Stimulated activated memory B cell treated with anti-CD40 and anti-IgM and Interleukin-4, amounts not matched to agents 10 μg/mL and 1 μg/mL and 100 μg/mL, for 72 hours (primary cell): Measurements from ENCODE around the gene IL15RA.
"Not testable (repeated sequence)": the region's sequence is repeated elsewhere in the genome, so short reads cannot be mapped to it uniquely, and the experiment has no call there.

Experiments
- ATAC-seq: fragments of 150-1000 bp; cut with Tn5 transposase; 2 replicates; pipeline ENCODE4 v1.10.0; 2021
- H3K27ac Mint-ChIP-seq: one replicate; pipeline ENCODE4 v1.8.0; 2022; ENCODE audit warnings: mild to moderate bottlenecking, mixed read lengths
- H3K27me3 Mint-ChIP-seq: one replicate; pipeline ENCODE4 v1.8.0; 2022; ENCODE audit warnings: mixed read lengths
- H3K36me3 Mint-ChIP-seq: one replicate; pipeline ENCODE4 v1.8.0; 2022; ENCODE audit warnings: mixed read lengths
- H3K4me1 Mint-ChIP-seq: one replicate; pipeline ENCODE4 v1.8.0; 2022; ENCODE audit warnings: mixed read lengths
- H3K4me3 Mint-ChIP-seq: one replicate; pipeline ENCODE4 v1.8.0; 2022; ENCODE audit warnings: mild to moderate bottlenecking, moderate library complexity, mixed read lengths
- H3K9me3 Mint-ChIP-seq: one replicate; pipeline ENCODE4 v1.8.0; 2022; ENCODE audit warnings: mixed read lengths

Gene IL15RA

DNA sequence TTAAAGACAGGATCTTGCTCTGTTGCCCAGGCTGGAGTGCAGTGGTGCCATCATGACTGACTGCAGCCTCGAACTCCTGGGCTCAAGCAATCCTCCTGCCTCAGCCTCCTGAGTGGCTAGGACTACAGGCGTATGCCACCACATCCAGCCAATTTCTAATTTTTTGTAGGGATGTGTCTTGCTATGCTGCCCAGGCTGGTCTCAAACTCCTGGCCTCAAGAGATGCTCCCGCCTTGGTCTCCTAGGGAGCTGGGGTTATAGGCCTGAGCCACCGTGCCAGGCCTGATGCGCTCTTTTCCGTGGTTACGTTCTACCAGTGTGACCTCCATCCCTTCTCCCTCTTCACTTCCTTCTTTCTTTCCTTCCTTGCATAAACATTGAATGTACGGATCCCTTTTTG, 34.2 kb upstream of the IL15RA start:
- H3K27ac Mint-ChIP-seq = no peak overlapping the region
- peaks cover 36% of the 10 kb centered on the region for H3K36me3 Mint-ChIP-seq
- H3K9me3 Mint-ChIP-seq = no peaks in the 10 kb centered on the region
- ATAC-seq = no peak
- peaks cover under 1% of the 10 kb centered on the region for H3K27me3 Mint-ChIP-seq
- H3K4me3 Mint-ChIP-seq = no peak overlapping the region
- peaks cover 40% of the 10 kb centered on the region for H3K4me1 Mint-ChIP-seq

DNA sequence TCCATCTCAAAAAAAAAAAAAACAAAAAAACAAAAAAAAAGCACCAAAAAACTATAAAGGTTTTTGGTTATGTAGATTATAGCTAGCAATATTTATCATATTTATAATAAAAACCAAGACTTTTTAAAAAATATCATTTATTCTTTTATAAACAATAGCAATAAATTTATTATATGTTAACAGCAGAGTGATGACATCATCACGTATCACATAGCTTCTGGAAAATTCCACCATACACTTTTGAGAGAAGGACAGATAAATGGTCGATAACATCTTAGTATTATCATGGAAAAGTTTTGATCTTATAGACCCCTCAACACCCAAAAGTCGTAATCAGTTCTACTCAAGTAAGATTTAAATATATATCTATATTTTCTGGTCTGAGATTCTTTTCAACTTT, 33.2 kb upstream of the IL15RA start:
- Mint-ChIP-seq H3K4me1 (peaks cover 38% of the 10 kb centered on the region), H3K27me3 (peaks cover 10% of the 10 kb centered on the region), H3K9me3 (no peaks in the 10 kb centered on the region), H3K4me3 (no peak overlapping the region), H3K27ac (no peak overlapping the region), H3K36me3 (peaks cover 30% of the 10 kb centered on the region)
- no peak for ATAC-seq

DNA sequence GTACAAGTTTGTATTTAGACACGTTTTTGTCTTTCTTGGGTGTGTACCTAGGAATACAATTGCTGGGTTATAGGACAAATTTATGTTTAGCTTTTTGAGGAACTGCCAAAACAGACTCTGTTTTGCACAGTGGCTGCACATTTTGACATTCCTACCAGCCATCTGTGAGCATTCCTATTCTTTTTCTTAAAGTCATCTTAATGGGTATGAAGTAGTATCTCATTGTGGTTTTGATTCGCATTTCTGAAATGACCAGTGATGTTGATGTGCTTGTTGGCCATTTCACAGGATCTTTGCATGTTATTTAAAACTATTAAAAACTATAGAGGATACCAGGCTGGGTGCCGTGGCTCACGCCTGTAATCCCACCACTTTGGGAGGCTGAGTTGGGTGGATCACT, 32.6 kb upstream of the IL15RA start:
- peaks cover 32% of the 10 kb centered on the region for H3K4me1 Mint-ChIP-seq
- H3K27ac Mint-ChIP-seq = no peak overlapping the region
- H3K9me3 Mint-ChIP-seq = no peaks in the 10 kb centered on the region
- peaks cover 28% of the 10 kb centered on the region for H3K36me3 Mint-ChIP-seq
- H3K4me3 Mint-ChIP-seq = no peak overlapping the region
- no peak for ATAC-seq
- H3K27me3 Mint-ChIP-seq = peaks cover 12% of the 10 kb centered on the region

DNA sequence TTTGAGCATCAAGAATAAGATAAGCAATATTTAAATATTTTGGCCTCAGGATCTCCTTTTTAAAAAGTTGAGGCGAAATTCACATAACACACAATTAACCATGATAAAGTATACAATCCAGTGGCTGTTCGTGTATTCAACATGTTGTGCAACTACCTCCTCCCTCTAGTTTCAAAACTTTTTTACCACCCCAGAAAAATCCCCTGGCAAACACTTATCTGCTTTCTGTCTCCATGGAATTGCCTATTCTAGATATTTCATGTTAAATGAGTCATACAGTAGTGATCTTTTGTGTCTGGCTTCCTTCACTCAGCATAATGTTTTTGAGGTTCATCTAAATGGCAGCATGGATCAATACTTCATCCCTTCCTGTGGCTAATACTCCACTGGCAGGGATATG, 31.8 kb upstream of the IL15RA start:
- H3K4me1 Mint-ChIP-seq = peaks cover 24% of the 10 kb centered on the region
- H3K9me3 Mint-ChIP-seq = no peaks in the 10 kb centered on the region
- H3K4me3 Mint-ChIP-seq = no peak overlapping the region
- H3K36me3 Mint-ChIP-seq = peaks cover 28% of the 10 kb centered on the region
- H3K27ac Mint-ChIP-seq = no peak overlapping the region
- H3K27me3 Mint-ChIP-seq = peaks cover 20% of the 10 kb centered on the region
- ATAC-seq = peak; percentile 65

DNA sequence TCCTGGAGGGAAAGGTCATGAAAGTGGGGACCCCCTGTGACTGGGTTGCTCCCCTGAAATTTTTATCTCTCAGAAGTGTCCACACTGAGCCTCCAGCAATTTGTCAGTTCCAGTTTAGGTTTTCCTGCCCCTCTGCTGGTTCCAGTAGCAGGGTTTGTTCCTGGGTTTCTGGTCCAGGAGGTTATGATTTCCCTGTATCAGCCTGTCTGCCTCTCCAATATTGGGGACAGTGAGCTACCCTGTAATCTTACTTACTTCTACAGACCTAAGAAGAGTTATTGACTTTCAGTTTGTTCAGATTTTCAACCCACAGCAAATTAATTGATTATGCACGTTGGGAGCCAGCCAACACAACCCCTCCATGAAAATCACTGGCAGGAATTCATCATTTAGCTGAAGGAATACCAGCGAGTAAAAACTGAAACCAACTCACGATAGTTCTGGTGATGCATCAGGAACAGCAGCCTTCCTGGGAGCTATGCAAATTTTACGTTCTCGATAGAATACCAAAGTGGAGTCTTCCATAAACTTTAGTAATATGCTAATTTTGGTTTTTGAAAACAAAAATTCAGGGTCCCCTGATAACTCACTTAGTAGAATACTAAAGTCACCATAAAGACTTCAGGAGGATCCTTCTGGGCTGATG, 31.3 kb upstream of the IL15RA start:
- H3K4me1 Mint-ChIP-seq = peaks cover 20% of the 10 kb centered on the region

DNA sequence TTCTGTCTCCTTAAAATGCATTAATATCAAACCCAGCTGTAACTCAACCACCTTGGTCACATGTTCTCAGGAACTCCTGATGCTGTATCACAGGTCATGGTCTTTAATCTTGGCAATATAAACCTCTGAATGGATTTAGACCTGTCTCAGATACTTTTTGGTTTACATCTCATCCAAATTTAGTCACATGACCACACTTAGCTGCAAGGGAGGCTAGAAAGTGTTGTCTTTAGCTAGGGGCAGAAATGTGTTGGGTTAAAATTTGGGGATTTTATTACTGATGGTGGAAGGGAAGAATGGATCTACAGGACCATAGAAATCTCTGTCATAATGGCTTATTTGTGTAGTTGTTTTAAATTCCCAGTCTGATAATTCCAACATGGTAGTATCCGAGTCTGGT, 29.6 kb upstream of the IL15RA start:
- H3K9me3 Mint-ChIP-seq = no peaks in the 10 kb centered on the region
- no peak overlapping the region for H3K4me3 Mint-ChIP-seq
- no peak for ATAC-seq
- H3K4me1 Mint-ChIP-seq = peaks cover 20% of the 10 kb centered on the region
- peaks cover 23% of the 10 kb centered on the region for H3K36me3 Mint-ChIP-seq
- no peak overlapping the region for H3K27ac Mint-ChIP-seq
- H3K27me3 Mint-ChIP-seq = peaks cover 20% of the 10 kb centered on the region

More for the DNA sequence above, 31.3 kb upstream of the IL15RA start:
- Mint-ChIP-seq H3K4me3 (no peak overlapping the region), H3K27ac (no peak overlapping the region), H3K27me3 (peaks cover 20% of the 10 kb centered on the region), H3K9me3 (no peaks in the 10 kb centered on the region), H3K36me3 (peaks cover 28% of the 10 kb centered on the region)
- no peak for ATAC-seq

DNA sequence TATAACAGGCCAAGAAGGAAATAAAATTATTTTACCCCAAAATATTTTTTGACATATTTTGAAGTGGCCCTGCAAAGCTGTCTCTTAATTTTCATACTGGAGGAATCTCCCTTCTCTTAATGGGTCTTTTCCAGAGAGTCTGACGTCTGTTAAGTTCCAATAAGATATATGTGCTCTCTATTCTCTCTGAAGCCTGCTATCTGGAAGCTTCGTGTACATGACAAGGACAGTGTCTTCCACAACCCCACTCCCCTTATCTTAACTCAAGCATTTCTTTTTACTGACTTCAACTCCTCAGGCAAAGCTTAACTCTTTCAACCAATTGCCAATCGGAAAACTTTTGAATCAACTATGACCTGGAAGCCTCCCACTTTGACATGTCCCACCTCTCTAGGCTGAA, 29.2 kb upstream of the IL15RA start:
- Mint-ChIP-seq H3K9me3 (no peaks in the 10 kb centered on the region), H3K27me3 (peaks cover 20% of the 10 kb centered on the region), H3K27ac (no peak overlapping the region), H3K36me3 (peaks cover 18% of the 10 kb centered on the region), H3K4me3 (no peak overlapping the region), H3K4me1 (peaks cover 20% of the 10 kb centered on the region)
- ATAC-seq = no peak

DNA sequence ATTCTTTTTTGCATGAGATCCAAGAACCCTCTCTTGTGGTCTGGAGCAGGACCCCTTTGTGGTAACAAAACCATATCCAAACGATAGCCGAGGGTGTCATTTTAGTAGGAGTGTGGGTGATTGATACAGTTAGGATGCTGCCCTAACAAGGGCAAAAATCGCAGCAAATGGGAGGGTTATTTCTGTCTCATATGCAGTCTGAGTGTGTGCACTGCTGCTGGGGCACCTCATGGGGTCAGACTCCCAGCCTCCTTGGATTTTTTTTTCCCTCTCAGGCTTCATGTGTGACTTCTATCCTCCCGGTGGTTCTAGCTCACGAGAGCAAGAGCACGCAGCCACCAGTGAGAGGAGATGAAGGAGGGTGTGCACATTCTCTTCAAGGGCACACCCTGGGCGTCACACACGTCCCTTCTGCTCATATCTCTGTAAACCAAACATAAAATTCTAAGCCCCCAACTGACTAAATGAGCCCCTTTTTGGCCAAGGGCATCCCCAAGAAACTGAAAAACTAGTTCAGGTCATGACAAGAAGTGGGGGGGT, 28.6 kb upstream of the IL15RA start:
- H3K4me3 Mint-ChIP-seq = no peak overlapping the region
- H3K36me3 Mint-ChIP-seq = peaks cover 12% of the 10 kb centered on the region
- H3K27ac Mint-ChIP-seq = no peak overlapping the region
- peaks cover 20% of the 10 kb centered on the region for H3K27me3 Mint-ChIP-seq
- H3K4me1 Mint-ChIP-seq = peaks cover 20% of the 10 kb centered on the region
- ATAC-seq = no peak
- H3K9me3 Mint-ChIP-seq = no peaks in the 10 kb centered on the region

DNA sequence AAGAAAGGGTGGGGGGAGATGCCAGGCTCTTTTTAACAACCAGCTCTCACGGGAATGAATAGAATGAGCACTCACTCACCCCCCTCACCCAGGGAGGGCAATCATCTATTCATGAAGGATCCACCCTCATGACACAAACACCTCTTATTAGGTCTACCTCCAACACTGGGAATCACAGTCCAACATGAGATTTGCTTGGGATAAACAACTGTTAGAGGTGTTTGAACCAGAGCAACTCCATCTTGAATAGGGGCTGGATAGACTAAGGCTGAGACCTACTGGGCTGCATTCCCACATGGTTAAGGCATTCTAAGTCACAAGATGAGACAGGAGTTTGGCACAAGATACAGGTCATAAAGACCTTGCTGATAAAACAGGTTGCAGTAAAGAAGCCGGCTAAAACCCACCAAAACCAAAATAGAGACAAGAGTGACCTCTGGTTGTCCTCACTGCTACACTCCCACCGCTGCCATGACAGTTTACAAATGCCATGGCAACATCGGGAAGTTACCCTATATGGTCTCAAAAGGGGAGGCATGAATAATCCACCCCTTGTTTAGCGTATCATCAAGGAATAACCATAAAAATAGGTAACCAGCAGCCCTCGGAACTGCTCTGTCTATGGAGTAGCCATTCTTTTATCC, 27.9 kb upstream of the IL15RA start:
- peaks cover 12% of the 10 kb centered on the region for H3K36me3 Mint-ChIP-seq
- H3K4me3 Mint-ChIP-seq, ATAC-seq, H3K9me3 Mint-ChIP-seq: not testable (repeated sequence)
- H3K27me3 Mint-ChIP-seq = peaks cover 20% of the 10 kb centered on the region
- peaks cover 20% of the 10 kb centered on the region for H3K4me1 Mint-ChIP-seq
- peak overlapping the region; percentile 22 for H3K27ac Mint-ChIP-seq

DNA sequence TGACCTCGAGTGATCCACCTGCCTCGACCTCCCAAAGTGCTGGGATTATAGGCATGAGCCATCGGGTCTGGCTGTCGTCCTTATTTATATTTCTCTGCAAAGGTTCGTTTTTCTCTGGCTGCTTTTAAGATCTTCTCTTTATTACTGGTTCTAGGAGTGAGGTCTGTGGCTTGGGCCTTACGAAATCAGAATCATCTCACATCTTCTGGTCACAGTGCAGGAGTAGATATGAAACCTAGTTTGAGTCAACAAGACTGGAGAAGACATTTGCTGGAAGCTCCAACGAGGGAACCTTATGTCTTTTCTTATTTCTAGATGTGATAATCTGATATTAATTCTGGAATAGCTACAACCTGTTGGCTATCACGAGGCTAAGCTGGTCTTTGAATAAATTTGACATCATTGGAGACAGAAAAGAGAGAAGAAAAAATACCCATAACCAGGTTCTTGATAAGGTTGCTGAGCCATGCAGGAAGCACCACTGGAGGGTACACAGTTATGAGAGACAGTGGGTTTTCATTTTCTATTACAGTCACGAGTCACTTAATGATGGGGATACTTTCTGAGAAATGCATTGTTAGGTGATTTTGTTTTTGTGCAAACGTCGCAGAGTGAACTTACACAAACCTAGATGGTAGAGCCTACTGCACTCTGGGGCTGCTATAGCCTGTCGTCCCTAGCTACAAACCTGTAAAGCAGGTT, 25.6 kb upstream of the IL15RA start:
- H3K9me3 Mint-ChIP-seq = no peaks in the 10 kb centered on the region
- peaks cover 20% of the 10 kb centered on the region for H3K27me3 Mint-ChIP-seq
- peaks cover 8% of the 10 kb centered on the region for H3K36me3 Mint-ChIP-seq
- no peak overlapping the region for H3K4me3 Mint-ChIP-seq
- H3K27ac Mint-ChIP-seq = no peak overlapping the region
- H3K4me1 Mint-ChIP-seq = no peaks in the 10 kb centered on the region
- no peak for ATAC-seq

DNA sequence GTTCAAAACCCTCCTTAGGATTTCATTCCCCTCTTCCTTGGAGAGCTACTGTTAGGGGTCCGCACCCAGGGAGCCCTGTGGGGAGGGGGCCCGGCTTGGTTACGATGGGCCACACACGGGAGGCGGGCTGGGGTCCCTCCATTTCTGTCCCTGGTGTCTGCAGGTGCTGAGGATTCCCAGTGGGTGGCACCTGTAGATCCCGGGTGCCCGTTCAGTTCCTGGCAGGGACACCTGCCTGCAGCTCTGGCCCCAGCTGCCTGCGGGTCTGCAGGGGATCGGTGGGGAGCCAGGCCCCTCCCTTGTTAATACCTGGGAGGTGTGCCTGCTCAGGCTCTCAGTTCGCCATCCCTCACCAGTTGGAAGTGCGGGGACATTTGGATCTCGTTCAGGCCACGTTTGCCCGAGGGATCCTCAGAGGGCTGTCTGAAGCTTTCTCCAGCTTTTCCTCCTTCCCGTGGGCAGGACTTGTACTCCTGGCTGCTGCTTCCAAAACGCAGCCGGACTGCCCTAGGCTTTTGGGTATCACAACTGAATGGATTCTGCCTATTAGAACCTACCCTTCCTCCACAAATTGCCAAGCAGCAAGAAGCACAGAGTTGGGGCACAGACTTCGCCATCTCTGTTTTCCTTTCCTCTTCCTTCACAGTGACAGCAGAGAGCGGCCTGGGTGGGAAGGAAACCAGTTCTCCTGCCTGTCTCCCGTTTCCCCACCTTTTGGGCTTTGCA, 22.3 kb upstream of the IL15RA start:
- Mint-ChIP-seq H3K27me3 (peaks cover 4% of the 10 kb centered on the region), H3K36me3 (no peaks in the 10 kb centered on the region), H3K4me1 (no peaks in the 10 kb centered on the region), H3K4me3 (no peak overlapping the region), H3K27ac (no peak overlapping the region), H3K9me3 (no peaks in the 10 kb centered on the region)
- no peak for ATAC-seq

DNA sequence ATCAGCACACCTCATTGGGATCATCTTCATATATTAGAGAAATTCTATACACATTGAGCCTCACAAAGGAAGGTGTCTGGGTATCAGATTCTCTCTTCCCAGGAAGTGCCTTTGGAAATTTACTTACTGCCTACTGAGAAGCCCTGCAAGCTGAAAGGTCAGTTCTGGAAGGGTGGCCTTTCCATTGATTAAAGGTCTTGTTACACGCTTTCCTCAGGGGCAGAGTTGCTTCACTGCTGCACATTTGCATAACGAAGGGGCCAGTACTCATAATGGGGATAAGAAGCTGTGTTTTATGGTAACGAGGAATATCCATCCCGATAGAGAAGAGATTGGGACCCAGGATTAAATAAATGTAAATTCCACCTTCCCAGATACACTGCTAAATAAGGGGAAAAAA, 19.4 kb upstream of the IL15RA start:
- no peak overlapping the region for H3K27ac Mint-ChIP-seq
- peaks cover 7% of the 10 kb centered on the region for H3K36me3 Mint-ChIP-seq
- peaks cover 11% of the 10 kb centered on the region for H3K9me3 Mint-ChIP-seq
- no peaks in the 10 kb centered on the region for H3K4me1 Mint-ChIP-seq
- H3K27me3 Mint-ChIP-seq = no peaks in the 10 kb centered on the region
- ATAC-seq = no peak
- no peak overlapping the region for H3K4me3 Mint-ChIP-seq

DNA sequence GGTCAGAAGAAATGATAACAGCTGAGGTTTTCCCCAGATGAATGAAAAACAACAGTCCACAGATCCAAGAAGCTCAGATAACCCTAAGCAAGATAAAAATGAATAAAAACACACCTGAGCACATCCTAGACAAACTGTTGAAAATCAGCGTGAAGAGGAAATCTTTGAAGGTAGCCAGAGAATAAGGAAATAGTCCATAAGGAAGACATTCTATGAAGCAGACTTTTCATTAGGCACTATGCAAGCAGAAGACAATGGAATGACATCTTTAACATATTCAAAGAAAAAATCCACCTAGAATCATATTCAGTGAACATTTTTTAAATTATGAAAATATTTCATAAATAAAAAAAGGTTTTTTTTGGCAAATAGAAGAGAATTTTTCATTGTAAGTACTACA, 15.1 kb upstream of the IL15RA start:
- Mint-ChIP-seq H3K4me3 (no peak overlapping the region), H3K4me1 (peaks cover 11% of the 10 kb centered on the region), H3K9me3 (peaks cover 11% of the 10 kb centered on the region), H3K27me3 (no peaks in the 10 kb centered on the region), H3K36me3 (peaks cover 7% of the 10 kb centered on the region), H3K27ac (no peak overlapping the region)
- ATAC-seq = no peak

DNA sequence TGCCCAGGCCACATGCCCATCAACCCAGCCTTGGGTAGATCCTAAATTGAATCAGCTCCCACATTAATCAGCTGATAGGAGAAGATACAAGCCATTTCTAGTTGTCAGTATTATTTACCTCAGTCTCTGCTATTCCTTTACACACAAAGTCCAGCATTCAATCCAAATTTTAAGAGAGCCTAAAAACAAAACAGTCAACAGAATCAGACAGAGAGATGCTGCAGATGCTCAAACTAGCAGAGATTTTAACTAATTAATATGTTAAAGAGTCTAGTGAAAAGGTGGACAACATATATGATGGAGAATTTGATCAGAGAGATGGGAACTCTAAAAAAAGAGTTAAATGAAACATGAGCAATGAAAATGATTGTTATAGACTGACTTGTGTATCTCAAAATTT, 14.4 kb upstream of the IL15RA start:
- no peak for ATAC-seq
- H3K4me1 Mint-ChIP-seq = peaks cover 11% of the 10 kb centered on the region
- H3K27ac Mint-ChIP-seq = no peak overlapping the region
- H3K36me3 Mint-ChIP-seq = peaks cover 7% of the 10 kb centered on the region
- H3K27me3 Mint-ChIP-seq = no peaks in the 10 kb centered on the region
- no peak overlapping the region for H3K4me3 Mint-ChIP-seq
- peaks cover 11% of the 10 kb centered on the region for H3K9me3 Mint-ChIP-seq

DNA sequence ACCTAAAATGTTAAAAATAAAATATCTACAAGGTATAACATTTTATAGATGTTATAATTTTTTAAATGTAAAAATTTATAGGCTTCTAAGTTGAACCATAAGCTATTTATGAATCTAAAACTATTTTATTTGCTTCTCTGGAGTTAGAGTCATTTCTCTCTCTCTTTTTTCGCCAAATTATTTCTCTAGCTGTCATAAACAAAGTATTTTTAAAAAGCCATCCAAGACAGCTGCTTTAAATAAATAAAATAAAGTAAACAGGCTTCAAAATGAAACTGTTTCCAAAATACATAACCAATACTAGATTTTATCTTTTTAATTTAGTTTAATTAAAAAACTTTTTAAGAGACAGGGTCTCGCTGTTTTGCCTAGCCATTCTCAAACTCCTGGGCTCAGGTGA, 12.4 kb upstream of the IL15RA start:
- no peaks in the 10 kb centered on the region for H3K27me3 Mint-ChIP-seq
- H3K36me3 Mint-ChIP-seq = peaks cover 7% of the 10 kb centered on the region
- no peak for ATAC-seq
- peaks cover 11% of the 10 kb centered on the region for H3K4me1 Mint-ChIP-seq
- no peak overlapping the region for H3K4me3 Mint-ChIP-seq
- H3K27ac Mint-ChIP-seq = no peak overlapping the region
- H3K9me3 Mint-ChIP-seq = peaks cover 11% of the 10 kb centered on the region
